ENCODE results near the gene TPM2. TPM values are rescaled to one million over a fixed set of nuclear protein-coding genes. Genes with fewer than 3 reads are reported as not detected.

Gene TPM2
- total RNA-seq, 1 donor from 2014 or later: 174 TPM

DNA sequence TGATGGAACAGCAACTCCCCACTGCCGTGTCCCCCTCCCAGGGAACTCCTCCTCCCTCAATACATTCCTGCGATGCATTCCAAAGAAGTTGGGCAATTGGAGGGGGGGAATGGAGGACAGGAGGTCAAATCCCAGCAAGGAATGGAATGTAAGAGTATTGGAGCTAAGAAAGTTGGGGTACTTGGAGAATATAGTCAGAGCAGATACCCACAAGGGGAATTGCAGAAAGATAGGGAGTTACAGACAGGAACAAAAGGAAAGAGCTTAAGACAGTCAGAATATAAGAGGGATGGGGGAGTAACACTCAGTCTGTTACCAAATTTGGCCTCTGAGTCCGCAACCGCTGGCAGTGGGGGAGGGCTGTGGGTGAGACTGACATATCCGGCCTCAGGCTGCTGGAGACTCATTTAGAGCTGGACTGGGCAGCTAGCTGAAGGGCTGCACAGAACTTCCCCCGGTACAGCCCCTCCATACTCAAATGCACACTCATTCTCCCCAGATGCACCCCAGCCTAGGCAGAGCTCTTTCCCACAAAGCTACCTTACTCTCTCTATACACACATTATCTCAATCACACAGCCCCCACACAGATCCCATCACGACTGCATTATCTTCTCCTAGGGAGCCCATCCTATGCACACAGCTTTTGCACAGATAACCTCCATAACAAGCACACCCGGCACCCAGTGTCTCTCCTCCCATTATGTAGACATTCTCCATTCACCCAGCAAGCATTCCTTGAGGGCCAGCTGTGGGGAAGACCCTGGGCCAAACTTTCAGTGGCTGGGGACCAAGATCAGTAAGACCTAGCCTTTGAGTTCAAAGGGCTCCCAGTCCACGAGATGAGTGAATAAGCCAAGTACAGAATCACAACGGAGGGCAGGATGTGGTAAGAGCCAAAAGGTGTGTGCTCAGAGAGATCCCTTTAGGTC lies 38.6 kb upstream of the TPM2 start:
- peak; percentile 80 for DNase-seq (ENCODE audit: low spot score)
- Histone ChIP-seq H3K4me3 (peak overlapping the region; percentile 35), H4K20me1 (ENCODE audit: low read depth) (peaks cover 15% of the 10 kb centered on the region), H3K79me2 (ENCODE audit: low read depth) (peaks cover 62% of the 10 kb centered on the region), H2AFZ (replicated peaks) (no peak overlapping the region), H3K9ac (no peak overlapping the region), H3K9me3 (ENCODE audit: low read depth) (no peaks in the 10 kb centered on the region), H3K36me3 (no peaks in the 10 kb centered on the region), H3K27ac (peak overlapping the region; percentile 68), H3K27me3 (no peaks in the 10 kb centered on the region), H3F3A (ENCODE audit: low read depth) (peaks cover 43% of the 10 kb centered on the region), H3K4me1 (peaks cover 49% of the 10 kb centered on the region), H3K4me2 (peak overlapping the region; percentile 80)
- no peaks in the 10 kb centered on the region for H3K9me3 Mint-ChIP-seq
- H3K27ac Mint-ChIP-seq: no peak overlapping the region
- H3K4me1 Mint-ChIP-seq: peaks cover 17% of the 10 kb centered on the region
- H3K36me3 Mint-ChIP-seq: peaks cover 12% of the 10 kb centered on the region
- no peak overlapping the region for H3K4me3 Mint-ChIP-seq
- peaks cover 4% of the 10 kb centered on the region for H3K27me3 Mint-ChIP-seq (ENCODE audit: insufficient read depth, low read depth)
- TF ChIP-seq EZH2 (IDR thresholded peaks at IDR 0.05): no peak

DNA sequence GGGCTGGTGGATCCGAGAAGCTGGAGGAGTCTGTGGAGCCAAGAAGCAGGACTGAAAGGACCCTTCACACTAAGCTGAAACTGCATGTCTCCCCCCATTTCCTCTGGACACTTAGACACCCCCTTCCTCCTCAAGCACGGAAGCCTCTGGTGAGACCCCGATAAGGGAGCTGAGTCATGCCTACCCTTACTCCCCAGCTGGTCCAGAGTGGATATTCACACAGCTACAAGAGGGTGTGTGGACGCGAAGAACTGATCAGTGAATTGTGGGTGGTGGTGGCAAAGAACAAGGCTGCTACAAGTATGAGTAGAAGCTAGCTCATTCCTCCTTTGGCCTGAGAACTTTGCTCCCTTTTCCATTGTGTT lies 37.9 kb upstream of the TPM2 start:
- H3K27ac Mint-ChIP-seq: no peak overlapping the region
- H2AFZ ChIP-seq (replicated peaks): no peak overlapping the region
- H4K20me1 ChIP-seq (ENCODE audit: low read depth): peaks cover 15% of the 10 kb centered on the region
- H3K36me3 ChIP-seq: no peaks in the 10 kb centered on the region
- H3K36me3 Mint-ChIP-seq: peaks cover 15% of the 10 kb centered on the region
- peaks cover 62% of the 10 kb centered on the region for H3K79me2 ChIP-seq (ENCODE audit: low read depth)
- no peak overlapping the region for H3K9ac ChIP-seq
- no peaks in the 10 kb centered on the region for H3K9me3 Mint-ChIP-seq
- no peak overlapping the region for H3K4me3 Mint-ChIP-seq
- DNase-seq (ENCODE audit: low spot score): no peak
- H3K27me3 Mint-ChIP-seq (ENCODE audit: insufficient read depth, low read depth): peaks cover 4% of the 10 kb centered on the region
- H3K27ac ChIP-seq: peak overlapping the region; percentile 68
- peaks cover 49% of the 10 kb centered on the region for H3K4me1 ChIP-seq
- H3K4me1 Mint-ChIP-seq: peaks cover 11% of the 10 kb centered on the region
- no peak for TF ChIP-seq EZH2phosphoT487 (IDR thresholded peaks at IDR 0.05)
- no peak for TF ChIP-seq EZH2 (IDR thresholded peaks at IDR 0.05)
- TF ChIP-seq, protein P1, sequence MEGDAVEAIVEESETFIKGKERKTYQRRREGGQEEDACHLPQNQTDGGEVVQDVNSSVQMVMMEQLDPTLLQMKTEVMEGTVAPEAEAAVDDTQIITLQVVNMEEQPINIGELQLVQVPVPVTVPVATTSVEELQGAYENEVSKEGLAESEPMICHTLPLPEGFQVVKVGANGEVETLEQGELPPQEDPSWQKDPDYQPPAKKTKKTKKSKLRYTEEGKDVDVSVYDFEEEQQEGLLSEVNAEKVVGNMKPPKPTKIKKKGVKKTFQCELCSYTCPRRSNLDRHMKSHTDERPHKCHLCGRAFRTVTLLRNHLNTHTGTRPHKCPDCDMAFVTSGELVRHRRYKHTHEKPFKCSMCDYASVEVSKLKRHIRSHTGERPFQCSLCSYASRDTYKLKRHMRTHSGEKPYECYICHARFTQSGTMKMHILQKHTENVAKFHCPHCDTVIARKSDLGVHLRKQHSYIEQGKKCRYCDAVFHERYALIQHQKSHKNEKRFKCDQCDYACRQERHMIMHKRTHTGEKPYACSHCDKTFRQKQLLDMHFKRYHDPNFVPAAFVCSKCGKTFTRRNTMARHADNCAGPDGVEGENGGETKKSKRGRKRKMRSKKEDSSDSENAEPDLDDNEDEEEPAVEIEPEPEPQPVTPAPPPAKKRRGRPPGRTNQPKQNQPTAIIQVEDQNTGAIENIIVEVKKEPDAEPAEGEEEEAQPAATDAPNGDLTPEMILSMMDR (IDR thresholded peaks at IDR 0.05): no peak
- peaks cover 37% of the 10 kb centered on the region for H3F3A ChIP-seq (ENCODE audit: low read depth)
- peak overlapping the region; percentile 35 for H3K4me3 ChIP-seq
- no peaks in the 10 kb centered on the region for H3K27me3 ChIP-seq
- H3K4me2 ChIP-seq: peak overlapping the region; percentile 80
- H3K9me3 ChIP-seq (ENCODE audit: low read depth): no peaks in the 10 kb centered on the region

DNA sequence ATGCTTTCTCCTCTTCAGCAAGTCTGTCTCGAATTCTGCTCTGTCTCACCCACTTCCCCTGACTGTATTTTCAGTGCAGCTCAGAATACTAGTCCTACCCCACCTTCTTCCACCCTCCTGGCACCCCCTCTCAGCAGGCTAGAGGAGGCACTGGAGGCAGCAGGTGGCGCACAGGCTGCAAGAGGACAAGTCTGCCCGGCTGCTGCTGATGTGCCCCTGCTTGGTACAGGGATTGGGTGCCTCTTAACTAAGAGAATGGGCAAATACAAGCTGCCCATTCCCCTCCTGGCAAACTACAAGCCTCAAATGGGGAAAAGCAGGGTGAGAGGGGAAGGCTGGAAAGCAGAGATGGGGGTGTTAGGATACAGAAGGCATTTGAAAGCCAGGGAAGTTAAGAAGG lies 37.2 kb upstream of the TPM2 start:
- peaks cover 30% of the 10 kb centered on the region for H3F3A ChIP-seq (ENCODE audit: low read depth)
- Mint-ChIP-seq H3K4me1 (peaks cover 11% of the 10 kb centered on the region), H3K9me3 (no peaks in the 10 kb centered on the region), H3K36me3 (peaks cover 22% of the 10 kb centered on the region), H3K27ac (peak overlapping the region; percentile 64), H3K4me3 (no peak overlapping the region), H3K27me3 (ENCODE audit: insufficient read depth, low read depth) (peaks cover 4% of the 10 kb centered on the region)
- TF ChIP-seq, protein P1 (IDR thresholded peaks at IDR 0.05): no peak
- no peak for TF ChIP-seq EZH2 (IDR thresholded peaks at IDR 0.05)
- TF ChIP-seq EZH2phosphoT487 (IDR thresholded peaks at IDR 0.05): no peak
- peaks cover 49% of the 10 kb centered on the region for H3K4me1 ChIP-seq
- no peak overlapping the region for H3K9ac ChIP-seq
- no peaks in the 10 kb centered on the region for H3K36me3 ChIP-seq
- no peak overlapping the region for H2AFZ ChIP-seq (replicated peaks)
- H3K27ac ChIP-seq: peak overlapping the region; percentile 43
- peaks cover 62% of the 10 kb centered on the region for H3K79me2 ChIP-seq (ENCODE audit: low read depth)
- peak overlapping the region; percentile 80 for H3K4me2 ChIP-seq
- no peak overlapping the region for H3K4me3 ChIP-seq
- H3K9me3 ChIP-seq (ENCODE audit: low read depth): no peaks in the 10 kb centered on the region
- no peak for DNase-seq (ENCODE audit: low spot score)
- no peaks in the 10 kb centered on the region for H3K27me3 ChIP-seq
- peaks cover 15% of the 10 kb centered on the region for H4K20me1 ChIP-seq (ENCODE audit: low read depth)

DNA sequence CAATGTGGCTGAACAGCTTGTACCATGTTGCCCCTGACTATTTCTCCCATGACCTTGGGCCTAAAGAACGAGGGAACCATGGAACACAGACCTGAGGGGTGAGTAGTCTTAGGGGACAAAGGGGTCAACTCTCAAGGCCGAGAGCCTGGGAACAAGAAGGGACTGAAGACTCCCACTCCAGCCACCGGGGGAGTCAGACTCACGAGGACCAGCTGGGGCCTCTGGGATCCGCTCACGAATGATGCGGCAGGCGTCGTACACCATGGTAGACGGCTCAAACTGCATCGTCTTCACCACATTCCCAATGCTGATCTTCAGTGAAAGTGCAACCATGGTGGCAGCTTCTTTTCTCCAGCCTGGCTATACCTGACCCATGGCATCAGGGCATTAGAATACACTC lies 35.6 kb upstream of the TPM2 start:
- Histone ChIP-seq H3K79me2 (ENCODE audit: low read depth) (peaks cover 48% of the 10 kb centered on the region), H2AFZ (replicated peaks) (no peak overlapping the region), H3K4me1 (peaks cover 40% of the 10 kb centered on the region), H3K27me3 (no peaks in the 10 kb centered on the region), H3K9me3 (ENCODE audit: low read depth) (no peaks in the 10 kb centered on the region), H3K4me3 (no peak overlapping the region), H3K9ac (no peak overlapping the region), H3F3A (ENCODE audit: low read depth) (peaks cover 14% of the 10 kb centered on the region), H3K27ac (no peak overlapping the region), H3K4me2 (no peak overlapping the region), H4K20me1 (ENCODE audit: low read depth) (peaks cover 6% of the 10 kb centered on the region), H3K36me3 (no peaks in the 10 kb centered on the region)
- Mint-ChIP-seq H3K36me3 (peaks cover 26% of the 10 kb centered on the region), H3K4me3 (no peak overlapping the region), H3K27ac (no peak overlapping the region), H3K27me3 (ENCODE audit: insufficient read depth, low read depth) (peaks cover 2% of the 10 kb centered on the region), H3K4me1 (peaks cover 3% of the 10 kb centered on the region), H3K9me3 (no peaks in the 10 kb centered on the region)
- DNase-seq (ENCODE audit: low spot score): no peak
- TF ChIP-seq EZH2phosphoT487 (IDR thresholded peaks at IDR 0.05) (no peak), EZH2 (IDR thresholded peaks at IDR 0.05) (no peak)
- TF ChIP-seq, protein P1 (IDR thresholded peaks at IDR 0.05): no peak

Data from neural progenitor cell (in vitro differentiated cells).